OCI-LY1 (cell line): ENCODE results near the gene CEP112.
"Not testable (repeated sequence)": the region's sequence is repeated elsewhere in the genome, so short reads cannot be mapped to it uniquely, and the experiment has no call there.

Source experiments
- H2AFZ ChIP-seq: fragments of 200-600 bp; sonication (generic), shearing (Covaris generic); 2 replicates; pipeline ENCODE4 v1.6.0; 2014; ENCODE audit warnings: antibody characterized with exemption, mild to moderate bottlenecking, low read length
- H3F3A ChIP-seq: fragments of 200-600 bp; sonication (generic), shearing (Covaris generic); 2 replicates; pipeline ENCODE4 v1.6.0; 2014; ENCODE audit warnings: mild to moderate bottlenecking, antibody characterized with exemption, low read length, moderate library complexity; ENCODE audit not compliant: insufficient read depth
- H3K27ac ChIP-seq: fragments of 200-600 bp; sonication (generic); 2 replicates; pipeline ENCODE4 v1.5.1; 2014; ENCODE audit warnings: low read length, mixed run types, mild to moderate bottlenecking, low read depth; ENCODE audit not compliant: poor library complexity, severe bottlenecking
- H3K27me3 ChIP-seq: fragments of 200-600 bp; sonication (generic); 2 replicates; pipeline ENCODE4 v1.6.0; 2014; ENCODE audit warnings: antibody characterized with exemption, mild to moderate bottlenecking, low read length, moderate library complexity; ENCODE audit not compliant: insufficient read depth
- H3K36me3 ChIP-seq: fragments of 200-600 bp; sonication (generic); 2 replicates; pipeline ENCODE4 v1.6.1; 2014; ENCODE audit warnings: mild to moderate bottlenecking, antibody characterized with exemption, low read length, moderate library complexity, mixed read lengths; ENCODE audit not compliant: insufficient read depth
- H3K4me1 ChIP-seq: fragments of 200-600 bp; sonication (generic); 2 replicates; pipeline ENCODE4 v1.5.1; 2014; ENCODE audit warnings: mild to moderate bottlenecking, low read length, moderate library complexity; ENCODE audit not compliant: insufficient read depth, severe bottlenecking
- H3K4me2 ChIP-seq: fragments of 200-600 bp; sonication (generic), shearing (Covaris generic); 2 replicates; pipeline ENCODE4 v1.6.1; 2014; ENCODE audit warnings: low read length
- H3K4me3 ChIP-seq: fragments of 200-600 bp; sonication (generic); 2 replicates; pipeline ENCODE4 v1.5.1; 2014; ENCODE audit warnings: low read length, low read depth, mild to moderate bottlenecking, mixed read lengths; ENCODE audit not compliant: poor library complexity, severe bottlenecking
- H3K79me2 ChIP-seq: fragments of 200-600 bp; shearing (Covaris generic); 2 replicates; pipeline ENCODE4 v1.6.1; 2016; ENCODE audit warnings: mixed run types, low read length, mixed read lengths; ENCODE audit not compliant: insufficient read depth
- H3K9ac ChIP-seq: fragments of 200-600 bp; sonication (generic), shearing (Covaris generic); 2 replicates; pipeline ENCODE4 v1.6.1; 2014; ENCODE audit warnings: mild to moderate bottlenecking, low read length, mixed read lengths
- H3K9me2 ChIP-seq: fragments of 200-600 bp; sonication (generic), shearing (Covaris generic); 2 replicates; pipeline ENCODE4 v1.6.1; 2014; ENCODE audit warnings: low read depth, mild to moderate bottlenecking, low read length, mixed read lengths
- H3K9me3 ChIP-seq: fragments of 200-600 bp; shearing (Covaris generic); 2 replicates; pipeline ENCODE4 v1.6.1; 2014; ENCODE audit warnings: low read length, mixed read lengths
- H4K20me1 ChIP-seq: fragments of 200-600 bp; sonication (generic), shearing (Covaris generic); 2 replicates; pipeline ENCODE4 v1.6.0; 2016; ENCODE audit warnings: mild to moderate bottlenecking, low read length; ENCODE audit not compliant: insufficient read depth
- CTCF ChIP-seq: fragments of 200-600 bp; sonication (generic), shearing (Covaris generic); IDR thresholded peaks from 2 replicates; pipeline ENCODE4 v1.5.1; 2017; ENCODE audit warnings: mild to moderate bottlenecking, antibody characterized with exemption, low read length, moderate library complexity, mixed read lengths
- EZH2 ChIP-seq: fragments of 200-600 bp; sonication (generic), shearing (Covaris generic); IDR thresholded peaks from 2 replicates; pipeline ENCODE4 v1.8.0; 2017; ENCODE audit warnings: borderline replicate concordance, mixed run types, mild to moderate bottlenecking, antibody characterized with exemption, low read length, moderate library complexity, mixed read lengths

Gene CEP112

GRCh38 chr17:66085221-66085620, 106.7 kb downstream of the CEP112 start:
- Histone ChIP-seq H3K4me1 (no peaks in the 10 kb centered on the region), H4K20me1 (no peaks in the 10 kb centered on the region), H3K9me2 (no peaks in the 10 kb centered on the region), H3K79me2 (no peaks in the 10 kb centered on the region), H3K36me3 (no peaks in the 10 kb centered on the region), H2AFZ (no peak overlapping the region), H3K27ac (no peak overlapping the region), H3K9me3 (no peaks in the 10 kb centered on the region), H3K9ac (no peak overlapping the region), H3K4me2 (no peak overlapping the region), H3K27me3 (no peaks in the 10 kb centered on the region), H3K4me3 (no peak overlapping the region), H3F3A (no peaks in the 10 kb centered on the region)
- no peak for TF ChIP-seq EZH2
- TF ChIP-seq CTCF: no peak

GRCh38 chr17:66080670-66081069, 111.3 kb downstream of the CEP112 start:
- not testable (repeated sequence) for H2AFZ ChIP-seq, H3K4me2 ChIP-seq, H3K9ac ChIP-seq

GRCh38 chr17:66076546-66077190, 115.3 kb downstream of the CEP112 start:
- Histone ChIP-seq H3K4me3 (no peak overlapping the region), H3K79me2 (no peaks in the 10 kb centered on the region), H3K27ac (no peak overlapping the region), H3K36me3 (no peaks in the 10 kb centered on the region), H3K4me1 (no peaks in the 10 kb centered on the region), H3K9me3 (no peaks in the 10 kb centered on the region), H3K9ac (no peak overlapping the region), H3K4me2 (no peak overlapping the region), H3F3A (no peaks in the 10 kb centered on the region), H3K9me2 (no peaks in the 10 kb centered on the region), H4K20me1 (no peaks in the 10 kb centered on the region), H3K27me3 (no peaks in the 10 kb centered on the region), H2AFZ (no peak overlapping the region)
- TF ChIP-seq EZH2: no peak
- no peak for TF ChIP-seq CTCF

More at GRCh38 chr17:66080670-66081069, 111.3 kb downstream of the CEP112 start:
- not testable (repeated sequence) for H4K20me1 ChIP-seq, H3K9me2 ChIP-seq, H3K4me1 ChIP-seq, H3K79me2 ChIP-seq, H3K36me3 ChIP-seq, H3F3A ChIP-seq, H3K4me3 ChIP-seq, H3K27me3 ChIP-seq, H3K27ac ChIP-seq, H3K9me3 ChIP-seq

- Histone ChIP-seq H3K4me2 (no peak overlapping the region), H4K20me1 (no peaks in the 10 kb centered on the region), H3K79me2 (no peaks in the 10 kb centered on the region), H3K4me1 (no peaks in the 10 kb centered on the region), H3K36me3 (no peaks in the 10 kb centered on the region), H2AFZ (no peak overlapping the region), H3K27me3 (no peaks in the 10 kb centered on the region), H3K9me2 (no peaks in the 10 kb centered on the region), H3K4me3 (no peak overlapping the region), H3K9ac (no peak overlapping the region), H3K27ac (no peak overlapping the region), H3F3A (no peaks in the 10 kb centered on the region), H3K9me3 (no peaks in the 10 kb centered on the region)
- TF ChIP-seq EZH2 (no peak), CTCF (no peak)
These were observed 118.5 kb downstream of the CEP112 start for GRCh38 chr17:66073384-66073783.
